Endodermal cell (in vitro differentiated cells): Measurements from ENCODE around the gene IFNAR2. TPM values are rescaled to one million over a fixed set of nuclear protein-coding genes. Genes with fewer than 3 reads are reported as not detected.

ENCODE experiments used
- DNase-seq: peaks from one replicate; pipeline ENCODE4 v3.0.0-alpha.2; 2017
- H3K27ac ChIP-seq: 2 replicates; pipeline ENCODE4 v1.5.1; 2013; ENCODE audit warnings: mild to moderate bottlenecking, low read depth, low read length, moderate library complexity
- H3K27me3 ChIP-seq: 2 replicates; pipeline ENCODE4 v1.6.1; 2013; ENCODE audit warnings: mild to moderate bottlenecking, low read length, moderate library complexity; ENCODE audit not compliant: insufficient read depth, control insufficient read depth, poor library complexity, severe bottlenecking
- H3K36me3 ChIP-seq: 2 replicates; pipeline ENCODE4 v1.7.0; 2013; ENCODE audit warnings: mild to moderate bottlenecking, low read length, moderate library complexity; ENCODE audit not compliant: control insufficient read depth, insufficient read depth
- H3K4me1 ChIP-seq: one replicate; pipeline ENCODE4 v1.7.0; 2013; ENCODE audit warnings: low read length; ENCODE audit not compliant: control insufficient read depth, insufficient read depth
- H3K4me3 ChIP-seq: 2 replicates; pipeline ENCODE4 v1.5.1; 2013; ENCODE audit warnings: mild to moderate bottlenecking, low read length, moderate library complexity
- H3K9ac ChIP-seq: 2 replicates; pipeline ENCODE4 v1.6.1; 2013; ENCODE audit warnings: mild to moderate bottlenecking, low read length, moderate library complexity; ENCODE audit not compliant: poor library complexity, severe bottlenecking; ENCODE audit errors: extremely low read depth
- H3K9me3 ChIP-seq: 2 replicates; pipeline ENCODE4 v1.6.1; 2013; ENCODE audit warnings: mild to moderate bottlenecking, low read length, moderate library complexity; ENCODE audit not compliant: control insufficient read depth
- H3K27ac Mint-ChIP-seq: 2 replicates; pipeline ENCODE4 v1.8.0; 2020; ENCODE audit warnings: mixed read lengths
- H3K27me3 Mint-ChIP-seq: 2 replicates; pipeline ENCODE4 v1.8.0; 2021; ENCODE audit warnings: mild to moderate bottlenecking, mixed read lengths; ENCODE audit not compliant: insufficient read depth
- H3K36me3 Mint-ChIP-seq: 2 replicates; pipeline ENCODE4 v1.8.0; 2020; ENCODE audit warnings: low read depth, mixed read lengths
- H3K4me1 Mint-ChIP-seq: 2 replicates; pipeline ENCODE4 v1.8.0; 2020; ENCODE audit warnings: mixed read lengths
- H3K4me3 Mint-ChIP-seq: 2 replicates; pipeline ENCODE4 v1.8.0; 2020; ENCODE audit warnings: mild to moderate bottlenecking, moderate library complexity, mixed read lengths
- H3K9me3 Mint-ChIP-seq: 2 replicates; pipeline ENCODE4 v1.8.0; 2020; ENCODE audit warnings: mild to moderate bottlenecking, mixed read lengths
- WGBS, 2 experiments: methylation state at CpG; one replicate each; pipeline versions ENCODE4 v1.1.5 to v1.1.7; 2013; ENCODE audit warnings: missing lambda C conversion rate in 2 of 2, mixed read lengths in 1 of 2; ENCODE audit not compliant: insufficient coverage in 1 of 2, insufficient read length in 1 of 2; 5-methylcytosine and 5-hydroxymethylcytosine counted together
- total RNA-seq, 2 donors: library from RNA; stranded (reverse); fragmentation: NEBNext Ultra II Directional in 1 of 2; extraction: Animal tissue kit (Norgen Biotek cat#: 25700) in 1 of 2; gene quantifications; 2 replicates in 1 of 2; 3 replicates in 1 of 2; pipeline ENCODE4 v1.2.1, GENCODE V29; 2021
- TF ChIP-seq, protein P1 (sequence below): fragments of 200-600 bp; sonication (generic); conservative IDR thresholded peaks from 2 replicates; pipeline ENCODE4 v1.5.0; 2021; ENCODE audit warnings: antibody characterized with exemption, mild to moderate bottlenecking

IFNAR2 gene
- total RNA-seq, 2 donors from 2014 or later, result 14.1 to 27.7 TPM

DNA sequence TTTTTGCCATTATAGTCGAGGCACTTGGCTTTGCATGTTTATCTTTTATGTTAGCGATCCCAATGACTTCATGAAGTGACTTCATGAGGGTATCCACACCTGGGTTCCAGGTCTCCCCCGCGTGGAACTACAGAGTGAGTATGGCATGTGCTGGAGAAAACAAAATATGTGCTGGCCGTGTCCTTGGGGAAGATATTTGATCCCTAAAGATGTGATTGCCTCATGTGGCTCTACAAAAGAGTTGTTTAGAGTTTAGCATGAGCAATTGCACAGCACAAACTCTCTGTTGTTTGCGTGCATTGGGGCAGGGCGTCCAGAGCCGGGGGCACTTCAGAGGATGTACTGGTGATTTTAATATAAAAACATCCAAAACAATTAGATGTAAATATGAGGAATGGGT lies 41.2 kb downstream of the IFNAR2 start:
- DNase-seq, result no peak
- WGBS, 2 experiments, result 96 to 97% methylated on average over 5 to 7 of the region's 8 CpGs
- no peak overlapping the region for H3K9ac ChIP-seq
- Mint-ChIP-seq H3K4me3 (no peak overlapping the region), H3K27me3 (peaks cover 5% of the 10 kb centered on the region), H3K9me3 (no peaks in the 10 kb centered on the region), H3K4me1 (peaks cover 7% of the 10 kb centered on the region), H3K27ac (no peak overlapping the region), H3K36me3 (peaks cover 8% of the 10 kb centered on the region)
- H3K9me3 ChIP-seq, result peaks cover 7% of the 10 kb centered on the region
- TF ChIP-seq, protein P1, sequence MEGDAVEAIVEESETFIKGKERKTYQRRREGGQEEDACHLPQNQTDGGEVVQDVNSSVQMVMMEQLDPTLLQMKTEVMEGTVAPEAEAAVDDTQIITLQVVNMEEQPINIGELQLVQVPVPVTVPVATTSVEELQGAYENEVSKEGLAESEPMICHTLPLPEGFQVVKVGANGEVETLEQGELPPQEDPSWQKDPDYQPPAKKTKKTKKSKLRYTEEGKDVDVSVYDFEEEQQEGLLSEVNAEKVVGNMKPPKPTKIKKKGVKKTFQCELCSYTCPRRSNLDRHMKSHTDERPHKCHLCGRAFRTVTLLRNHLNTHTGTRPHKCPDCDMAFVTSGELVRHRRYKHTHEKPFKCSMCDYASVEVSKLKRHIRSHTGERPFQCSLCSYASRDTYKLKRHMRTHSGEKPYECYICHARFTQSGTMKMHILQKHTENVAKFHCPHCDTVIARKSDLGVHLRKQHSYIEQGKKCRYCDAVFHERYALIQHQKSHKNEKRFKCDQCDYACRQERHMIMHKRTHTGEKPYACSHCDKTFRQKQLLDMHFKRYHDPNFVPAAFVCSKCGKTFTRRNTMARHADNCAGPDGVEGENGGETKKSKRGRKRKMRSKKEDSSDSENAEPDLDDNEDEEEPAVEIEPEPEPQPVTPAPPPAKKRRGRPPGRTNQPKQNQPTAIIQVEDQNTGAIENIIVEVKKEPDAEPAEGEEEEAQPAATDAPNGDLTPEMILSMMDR, result no peak
- H3K36me3 ChIP-seq, result no peaks in the 10 kb centered on the region
- H3K4me1 ChIP-seq, result no peaks in the 10 kb centered on the region
- no peaks in the 10 kb centered on the region for H3K27me3 ChIP-seq
- no peak overlapping the region for H3K4me3 ChIP-seq
- no peak overlapping the region for H3K27ac ChIP-seq

DNA sequence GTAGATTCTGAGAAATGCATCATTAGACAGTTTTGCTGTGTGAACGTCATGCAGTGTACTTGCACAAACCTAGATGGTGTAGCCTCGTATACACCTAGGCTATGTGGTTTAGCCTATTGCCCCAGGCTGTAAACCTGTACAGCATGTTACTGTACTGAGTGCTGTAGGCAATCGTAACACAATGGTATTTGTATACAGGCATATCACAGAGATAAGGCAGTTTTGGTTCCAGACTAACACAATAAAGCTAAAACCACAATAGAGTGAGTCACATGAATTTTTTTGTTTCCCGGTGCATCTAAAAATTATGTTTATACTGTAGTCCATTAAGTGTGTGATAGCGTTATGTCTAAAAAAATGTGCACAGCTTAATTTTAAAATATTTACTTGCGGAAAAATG lies 43.3 kb downstream of the IFNAR2 start:
- Histone ChIP-seq H3K9ac (no peak overlapping the region), H3K9me3 (peaks cover 7% of the 10 kb centered on the region), H3K36me3 (no peaks in the 10 kb centered on the region), H3K27me3 (no peaks in the 10 kb centered on the region), H3K27ac (no peak overlapping the region), H3K4me3 (no peak overlapping the region), H3K4me1 (no peaks in the 10 kb centered on the region)
- Mint-ChIP-seq H3K27ac (no peak overlapping the region), H3K4me3 (no peak overlapping the region), H3K4me1 (no peaks in the 10 kb centered on the region), H3K27me3 (no peaks in the 10 kb centered on the region), H3K9me3 (no peaks in the 10 kb centered on the region), H3K36me3 (peaks cover 8% of the 10 kb centered on the region)
- no peak for DNase-seq
- TF ChIP-seq, protein P1, result no peak
- WGBS, 2 experiments, result 83 to 91% methylated on average over 3 to 6 of the region's 6 CpGs

DNA sequence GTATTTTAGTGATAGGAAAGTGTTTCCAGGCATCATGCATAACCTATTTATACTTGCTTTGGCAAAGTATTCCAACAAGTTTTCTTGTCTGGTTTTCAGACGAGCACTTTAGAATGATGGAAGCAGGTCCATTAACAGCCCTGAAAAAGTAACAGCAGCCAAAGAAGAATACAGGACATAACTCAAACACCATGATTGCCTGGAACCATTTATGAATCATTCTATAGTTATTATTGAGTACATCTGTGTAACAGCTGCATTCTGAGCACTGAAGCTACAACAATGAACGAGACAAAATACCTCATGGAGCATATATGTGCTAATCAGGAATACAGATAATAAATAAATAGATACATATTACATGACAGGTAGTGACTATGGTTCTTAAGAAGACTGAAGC lies 49.0 kb downstream of the IFNAR2 start:
- H3K27me3 ChIP-seq, result peaks cover 5% of the 10 kb centered on the region
- no peak overlapping the region for H3K27ac ChIP-seq
- DNase-seq, result no peak
- H3K4me1 Mint-ChIP-seq, result peaks cover 6% of the 10 kb centered on the region
- peaks cover 16% of the 10 kb centered on the region for H3K9me3 Mint-ChIP-seq
- TF ChIP-seq, protein P1, result no peak
- no peaks in the 10 kb centered on the region for H3K4me1 ChIP-seq
- H3K9me3 ChIP-seq, result peaks cover 37% of the 10 kb centered on the region
- H3K9ac ChIP-seq, result no peak overlapping the region
- no peak overlapping the region for H3K4me3 ChIP-seq
- no peak overlapping the region for H3K4me3 Mint-ChIP-seq
- no peak overlapping the region for H3K27ac Mint-ChIP-seq
- peaks cover 7% of the 10 kb centered on the region for H3K36me3 ChIP-seq
- H3K27me3 Mint-ChIP-seq, result peaks cover 12% of the 10 kb centered on the region
- H3K36me3 Mint-ChIP-seq, result peaks cover 24% of the 10 kb centered on the region
- 96 to 100% methylated on average over 1 to 2 of the region's 2 CpGs for WGBS, 2 experiments
